Spleen (tissue), 7 donors: Measurements from ENCODE around the gene JAML.

ENCODE experiments used
- POLR2AphosphoS5 ChIP-seq, 3 donors: sonication (generic); formaldehyde crosslinking; IDR thresholded peaks; one replicate each; pipeline ENCODE4 v1.5.1; 2017; ENCODE audit warnings: antibody characterized with exemption in 3 of 3
- TF ChIP-seq, protein P1 (sequence below), 11 experiments: fragments of 200-600 bp in 7 of 11; fragments of 450-650 bp in 4 of 11; sonication (generic) in 4 of 11; IDR thresholded peaks in 8 of 11; conservative IDR thresholded peaks in 3 of 11; 1 replicate in 7 of 11; 2 replicates in 4 of 11; pipeline versions ENCODE4 v1.4.0 to v1.8.0; 2016 to 2021; ENCODE audit warnings: antibody characterized with exemption in 11 of 11, inconsistent platforms in 4 of 11, mild to moderate bottlenecking in 1 of 11
- donor health status: DM: no; HTN: no; CAD: no; lungs with moderate emphysema.
- donor health status: DM: no; HTN: no; CAD: no.
- donor health status: DM: no; HTN: no; CAD: no.

DNA sequence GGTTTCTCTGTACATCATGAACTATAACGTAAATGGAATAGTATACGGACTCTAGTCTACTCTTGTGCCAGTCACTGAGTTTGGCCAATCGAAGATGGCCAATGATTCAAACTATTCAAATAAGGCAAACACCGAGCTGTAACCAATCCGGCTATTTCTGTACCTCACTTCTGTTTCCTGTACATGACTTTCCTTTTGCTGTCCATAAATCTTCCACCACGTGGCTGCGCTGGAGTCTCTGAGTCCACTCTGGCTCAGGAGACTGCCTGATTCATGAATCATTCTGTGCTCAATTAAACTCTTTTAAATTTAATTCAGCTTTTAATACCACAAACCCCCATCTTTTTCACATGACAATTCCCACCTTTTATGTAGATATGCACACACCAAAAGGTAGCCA is 1.5 kb upstream of the JAML start:
- TF ChIP-seq, protein P1, sequence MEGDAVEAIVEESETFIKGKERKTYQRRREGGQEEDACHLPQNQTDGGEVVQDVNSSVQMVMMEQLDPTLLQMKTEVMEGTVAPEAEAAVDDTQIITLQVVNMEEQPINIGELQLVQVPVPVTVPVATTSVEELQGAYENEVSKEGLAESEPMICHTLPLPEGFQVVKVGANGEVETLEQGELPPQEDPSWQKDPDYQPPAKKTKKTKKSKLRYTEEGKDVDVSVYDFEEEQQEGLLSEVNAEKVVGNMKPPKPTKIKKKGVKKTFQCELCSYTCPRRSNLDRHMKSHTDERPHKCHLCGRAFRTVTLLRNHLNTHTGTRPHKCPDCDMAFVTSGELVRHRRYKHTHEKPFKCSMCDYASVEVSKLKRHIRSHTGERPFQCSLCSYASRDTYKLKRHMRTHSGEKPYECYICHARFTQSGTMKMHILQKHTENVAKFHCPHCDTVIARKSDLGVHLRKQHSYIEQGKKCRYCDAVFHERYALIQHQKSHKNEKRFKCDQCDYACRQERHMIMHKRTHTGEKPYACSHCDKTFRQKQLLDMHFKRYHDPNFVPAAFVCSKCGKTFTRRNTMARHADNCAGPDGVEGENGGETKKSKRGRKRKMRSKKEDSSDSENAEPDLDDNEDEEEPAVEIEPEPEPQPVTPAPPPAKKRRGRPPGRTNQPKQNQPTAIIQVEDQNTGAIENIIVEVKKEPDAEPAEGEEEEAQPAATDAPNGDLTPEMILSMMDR (IDR thresholded peaks at IDR 0.05 in 8 of 11, conservative IDR thresholded peaks at IDR 0.05 in 3 of 11): no peak
- TF ChIP-seq POLR2AphosphoS5 (IDR thresholded peaks at IDR 0.05): no peak
